NCI-H2196 (cell line): ENCODE results near the gene CCDC57.

ENCODE experiments used
- DNase-seq: peaks from one replicate; lab custom pipeline; 2025; ENCODE audit not compliant: unreplicated experiment; lab: John Stamatoyannopoulos, UW

CCDC57 gene

DNA sequence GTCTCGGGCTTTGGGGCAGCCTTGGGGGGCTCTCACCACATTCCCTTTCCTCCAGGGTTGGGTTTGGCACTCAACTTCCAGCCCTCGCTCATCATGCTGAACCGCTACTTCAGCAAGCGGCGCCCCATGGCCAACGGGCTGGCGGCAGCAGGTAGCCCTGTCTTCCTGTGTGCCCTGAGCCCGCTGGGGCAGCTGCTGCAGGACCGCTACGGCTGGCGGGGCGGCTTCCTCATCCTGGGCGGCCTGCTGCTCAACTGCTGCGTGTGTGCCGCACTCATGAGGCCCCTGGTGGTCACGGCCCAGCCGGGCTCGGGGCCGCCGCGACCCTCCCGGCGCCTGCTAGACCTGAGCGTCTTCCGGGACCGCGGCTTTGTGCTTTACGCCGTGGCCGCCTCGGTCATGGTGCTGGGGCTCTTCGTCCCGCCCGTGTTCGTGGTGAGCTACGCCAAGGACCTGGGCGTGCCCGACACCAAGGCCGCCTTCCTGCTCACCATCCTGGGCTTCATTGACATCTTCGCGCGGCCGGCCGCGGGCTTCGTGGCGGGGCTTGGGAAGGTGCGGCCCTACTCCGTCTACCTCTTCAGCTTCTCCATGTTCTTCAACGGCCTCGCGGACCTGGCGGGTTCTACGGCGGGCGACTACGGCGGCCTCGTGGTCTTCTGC is 24.6 kb upstream of the CCDC57 start:
- no peak for DNase-seq

DNA sequence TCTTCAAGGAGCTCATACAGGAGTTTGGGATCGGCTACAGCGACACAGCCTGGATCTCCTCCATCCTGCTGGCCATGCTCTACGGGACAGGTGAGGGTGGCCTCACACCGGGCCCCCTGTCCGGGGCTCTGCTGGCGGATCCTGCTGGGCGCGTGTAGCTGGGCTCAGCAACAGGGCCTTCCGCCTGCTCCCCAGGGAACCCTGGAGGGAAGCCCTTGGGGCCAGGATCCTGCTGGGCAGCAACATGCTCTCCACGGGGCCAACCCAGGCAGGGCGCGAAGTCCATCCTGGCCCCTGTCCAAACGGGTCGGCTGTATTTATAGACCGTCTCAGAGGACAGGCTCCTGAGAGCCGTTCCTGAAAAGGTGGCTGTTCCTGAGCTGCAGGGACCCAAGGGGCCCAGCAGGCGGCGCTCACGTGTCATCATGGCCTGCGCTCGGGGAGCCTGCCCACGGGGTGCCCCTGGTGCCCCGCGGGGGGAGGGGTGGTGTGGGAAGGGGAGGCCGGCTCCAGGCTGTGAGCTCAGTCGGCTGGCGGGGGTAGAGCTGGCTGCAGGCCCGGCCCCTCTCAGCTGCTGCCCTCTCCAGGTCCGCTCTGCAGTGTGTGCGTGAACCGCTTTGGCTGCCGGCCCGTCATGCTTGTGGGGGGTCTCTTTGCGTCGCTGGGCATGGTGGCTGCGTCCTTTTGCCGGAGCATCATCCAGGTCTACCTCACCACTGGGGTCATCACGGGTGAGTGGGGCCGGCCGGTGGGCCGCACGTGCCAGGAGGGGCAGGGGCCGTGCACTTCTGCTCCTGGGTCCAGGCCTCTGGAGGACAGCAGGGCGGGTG is 23.7 kb upstream of the CCDC57 start:
- DNase-seq, result peak; percentile 94

DNA sequence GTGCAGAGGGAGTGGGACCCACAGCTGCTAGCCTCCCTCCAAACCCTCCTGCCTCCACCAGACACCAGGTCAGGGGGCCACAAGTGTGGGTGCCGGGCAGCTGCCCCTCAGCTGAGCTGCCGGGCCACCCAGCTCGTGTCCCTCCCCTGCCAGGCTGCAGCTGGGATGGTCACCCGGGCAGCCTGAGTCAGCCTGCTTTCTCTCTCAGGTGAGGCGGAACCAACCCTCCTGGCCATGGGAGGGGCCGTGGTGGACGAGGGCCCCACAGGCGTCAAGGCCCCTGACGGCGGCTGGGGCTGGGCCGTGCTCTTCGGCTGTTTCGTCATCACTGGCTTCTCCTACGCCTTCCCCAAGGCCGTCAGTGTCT is 23.1 kb upstream of the CCDC57 start:
- no peak for DNase-seq

DNA sequence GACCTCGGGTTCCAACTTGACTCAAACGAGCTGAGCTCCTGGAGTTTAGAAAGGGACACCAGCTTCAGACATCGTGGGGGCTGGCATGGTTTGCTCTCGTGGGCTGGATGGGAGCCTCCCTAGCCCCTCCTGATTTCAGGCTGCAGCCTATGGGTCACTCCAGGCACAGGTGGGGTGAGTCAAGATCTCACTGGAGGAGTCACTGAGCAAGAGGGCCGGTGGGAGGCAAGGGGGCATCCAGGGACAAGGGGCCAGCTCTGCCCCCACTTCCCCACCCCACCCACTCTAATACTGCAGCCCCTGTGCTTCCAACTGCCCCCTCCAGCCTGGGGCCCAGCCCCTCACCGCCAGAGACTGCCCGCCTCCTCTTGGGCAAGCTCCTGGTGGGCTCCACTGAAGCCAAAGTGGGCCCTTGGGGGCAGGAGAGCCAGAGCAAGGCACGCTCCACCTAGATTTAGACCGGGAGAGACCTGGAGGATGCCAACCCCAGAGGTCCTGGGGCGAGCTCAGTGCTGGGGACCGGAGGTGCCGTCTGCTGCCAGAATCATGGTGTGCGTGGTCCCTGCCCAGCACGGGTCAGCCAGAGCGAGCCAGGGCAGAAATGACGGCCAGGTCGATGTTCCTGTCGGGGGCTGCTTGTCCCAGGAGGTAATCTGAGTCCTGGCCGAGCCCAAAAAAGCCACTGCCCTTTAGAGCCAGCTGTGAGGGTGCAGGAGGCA is 22.6 kb upstream of the CCDC57 start:
- DNase-seq, result no peak

DNA sequence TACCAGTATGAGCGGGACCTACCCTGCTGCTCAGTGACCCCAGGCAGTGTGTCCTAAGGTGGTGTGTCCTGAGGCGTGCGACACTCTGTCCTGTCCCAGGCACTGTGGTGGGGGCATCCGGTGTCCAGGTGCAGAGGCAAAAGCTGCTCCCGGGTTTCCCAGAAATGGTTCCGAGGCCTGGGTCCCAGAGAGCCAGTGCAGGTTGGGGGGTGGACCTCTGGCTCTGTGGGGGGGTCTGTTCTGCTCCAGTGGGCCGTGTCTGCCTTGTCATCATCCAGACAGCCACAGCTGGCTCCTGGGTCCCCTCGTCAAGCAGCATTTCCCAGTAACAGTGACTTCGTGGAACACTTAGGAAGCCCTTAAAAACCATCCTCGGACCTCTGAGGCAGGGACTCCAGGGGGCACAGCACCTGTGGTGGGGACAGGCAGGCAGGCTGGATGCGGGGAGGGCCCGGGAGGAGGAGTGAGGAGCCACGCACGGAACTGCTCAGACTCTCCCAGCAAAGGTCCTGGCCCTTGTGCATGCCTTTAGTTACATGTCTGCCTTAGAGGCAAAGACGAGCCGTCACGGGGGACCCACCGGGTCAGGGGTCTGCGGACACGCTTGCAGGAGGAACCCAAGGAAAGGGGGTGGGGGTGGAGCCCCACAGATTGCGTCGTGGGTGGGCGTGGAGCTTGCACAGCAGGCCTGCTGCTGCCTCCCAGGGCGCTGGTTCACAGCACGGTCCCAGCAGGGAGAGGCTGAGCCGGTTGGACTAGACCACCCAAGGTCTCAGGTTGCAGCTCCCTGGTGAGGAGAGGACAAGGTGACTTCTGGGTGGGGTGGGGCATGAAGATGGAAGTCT is 21.8 kb upstream of the CCDC57 start:
- DNase-seq, result no peak

DNA sequence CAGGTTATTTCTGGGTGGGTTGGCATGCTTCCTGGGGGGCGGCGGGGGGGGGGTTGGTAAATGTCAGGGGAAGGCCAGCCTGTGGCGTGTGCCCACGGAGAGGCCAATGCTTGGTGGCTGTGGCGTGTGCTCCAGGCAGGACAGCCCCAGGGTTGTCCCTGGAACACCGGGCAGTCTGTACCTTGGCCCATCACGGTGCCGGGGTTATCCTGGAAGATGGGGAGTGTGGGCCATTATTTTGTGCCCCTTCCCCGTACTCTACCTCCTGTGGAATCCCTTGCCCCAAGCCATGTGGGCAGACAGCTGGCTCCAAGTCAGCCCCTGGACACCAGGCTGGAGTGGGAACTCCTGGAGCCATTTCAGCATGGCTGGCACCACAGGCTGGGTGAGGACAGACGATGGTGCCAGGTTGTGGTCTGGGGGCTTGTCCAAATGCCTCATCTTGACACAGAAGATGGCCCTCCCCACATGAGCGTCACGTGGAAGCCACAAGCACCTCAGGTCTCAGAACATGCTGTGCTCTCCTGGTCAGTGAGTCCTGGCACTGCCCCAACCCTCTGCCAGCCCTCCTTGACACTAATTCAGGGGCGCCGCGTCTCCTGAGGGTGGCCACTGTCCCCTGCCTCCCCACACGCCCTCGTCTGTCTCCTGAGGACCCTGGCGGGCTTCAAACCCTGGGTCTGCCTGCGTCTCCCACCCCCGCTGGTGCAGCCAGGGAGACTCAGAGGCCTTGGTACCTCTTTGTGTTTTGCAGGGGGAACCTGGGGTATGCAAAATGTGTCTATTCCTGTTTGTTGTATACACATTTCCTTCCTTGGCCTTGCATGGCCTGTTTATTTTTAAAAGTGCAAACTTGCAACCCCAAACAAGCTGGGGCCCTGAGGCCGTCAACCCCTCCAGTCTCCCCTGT is 20.5 kb upstream of the CCDC57 start:
- DNase-seq, result no peak

DNA sequence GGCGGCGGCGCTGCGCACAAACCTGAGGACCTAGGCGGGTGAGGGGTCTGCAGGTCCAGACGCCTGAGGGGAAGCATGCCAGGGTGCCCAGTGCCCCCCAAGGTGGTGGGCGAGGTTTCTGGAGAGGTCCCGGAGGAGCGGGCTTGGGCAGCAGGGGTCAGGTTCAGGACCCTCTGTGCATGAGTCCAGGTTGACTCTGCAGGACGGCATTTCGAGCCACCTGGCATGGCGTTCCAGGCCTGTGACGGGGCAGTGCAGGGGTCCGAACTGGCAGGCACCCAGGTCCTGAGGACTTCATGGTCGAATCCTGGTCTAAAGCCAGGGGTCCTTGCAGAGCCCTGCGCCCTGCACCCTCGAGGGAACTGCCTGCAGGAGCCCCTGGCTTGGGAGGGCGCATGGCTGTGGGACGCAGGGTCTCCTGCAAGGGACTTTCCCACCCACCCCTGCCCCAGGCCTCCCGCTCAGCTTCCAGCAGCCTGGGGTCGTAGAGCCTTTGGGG is 19.7 kb upstream of the CCDC57 start:
- no peak for DNase-seq

DNA sequence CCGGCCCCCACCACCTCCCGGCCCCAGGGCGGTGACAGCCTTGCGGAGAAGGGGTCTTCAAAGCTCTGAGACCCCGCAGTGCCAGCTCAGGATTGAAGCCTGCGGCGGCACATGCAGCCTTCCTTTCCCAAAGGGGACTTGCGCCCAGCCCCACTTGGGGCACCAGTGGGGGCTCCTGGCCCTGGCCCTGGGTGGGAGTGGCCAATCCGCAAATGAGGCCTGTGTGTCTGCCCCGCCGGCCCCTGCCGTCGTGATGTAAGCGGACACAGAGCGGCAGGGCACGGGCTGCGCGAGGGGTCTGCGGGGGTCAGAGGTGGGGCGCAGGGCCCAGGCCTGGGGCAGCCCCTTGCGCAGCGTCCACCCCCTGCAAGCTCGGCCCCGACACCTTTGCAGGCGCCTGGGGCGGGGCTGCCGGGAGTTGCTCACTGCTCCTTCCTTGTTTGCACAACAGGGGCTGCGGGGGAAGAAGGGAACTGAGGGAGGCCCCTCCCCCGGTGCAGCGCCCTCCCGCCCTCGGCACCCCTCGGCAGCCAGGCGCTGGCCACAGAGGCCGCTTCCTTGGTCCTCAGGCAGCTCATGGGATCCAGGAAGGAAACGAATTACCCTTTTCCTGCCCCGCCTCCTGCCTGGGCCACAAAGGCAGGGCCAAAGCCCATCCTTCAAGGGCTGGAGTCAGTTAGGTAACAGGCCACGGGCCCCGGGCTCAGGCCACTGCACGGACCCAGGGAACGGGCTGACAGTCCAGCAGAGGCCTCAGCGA is 19.1 kb upstream of the CCDC57 start:
- DNase-seq, result no peak

DNA sequence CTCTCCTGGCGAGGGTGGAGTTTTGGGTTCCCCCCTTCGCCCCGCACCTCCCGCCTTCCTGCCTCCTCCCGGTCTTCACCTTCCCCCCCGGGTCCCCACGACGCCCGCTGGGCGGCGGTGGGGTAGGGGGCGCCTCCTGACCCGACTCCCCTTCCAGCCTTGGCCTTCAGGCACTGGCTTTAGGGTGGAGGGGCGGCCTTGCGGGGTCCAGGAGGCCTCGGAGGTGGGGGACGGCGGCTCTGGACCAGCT is 18.6 kb upstream of the CCDC57 start:
- no peak for DNase-seq

DNA sequence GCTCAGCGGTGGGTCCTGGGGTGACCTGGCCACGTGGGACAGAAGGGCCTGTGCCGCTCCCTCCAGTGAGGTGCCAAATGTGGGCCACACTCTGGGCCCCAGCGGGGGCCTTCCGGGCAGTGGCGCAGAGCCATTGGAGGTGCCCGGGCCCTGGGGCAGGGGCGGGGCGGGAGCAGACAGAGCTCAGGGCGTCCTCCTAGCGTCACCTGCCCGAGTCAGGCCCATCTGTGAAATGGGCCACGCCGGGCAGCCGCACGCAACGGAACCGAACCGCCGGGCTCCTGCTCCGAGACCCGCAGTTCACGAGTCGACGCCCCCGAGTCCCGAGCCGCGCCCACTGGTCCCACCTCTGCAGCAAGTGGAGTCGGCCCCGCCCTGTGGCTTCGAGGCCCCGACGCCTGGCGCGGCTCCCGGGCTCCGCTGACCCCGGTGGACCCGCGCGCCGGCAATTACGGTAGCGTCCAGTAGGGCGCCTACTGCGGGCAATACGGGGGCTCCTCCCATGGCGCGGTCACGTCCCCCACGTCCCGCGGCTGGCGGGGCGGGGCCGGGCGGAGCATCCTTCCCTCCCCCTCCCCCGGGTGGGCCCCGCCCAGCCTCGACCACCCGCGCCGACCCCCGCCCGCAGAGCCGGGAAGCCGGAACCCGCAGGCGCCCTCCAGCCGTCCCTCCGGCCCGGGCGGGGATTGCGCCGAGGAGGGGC is 18.1 kb upstream of the CCDC57 start:
- DNase-seq, result no peak

DNA sequence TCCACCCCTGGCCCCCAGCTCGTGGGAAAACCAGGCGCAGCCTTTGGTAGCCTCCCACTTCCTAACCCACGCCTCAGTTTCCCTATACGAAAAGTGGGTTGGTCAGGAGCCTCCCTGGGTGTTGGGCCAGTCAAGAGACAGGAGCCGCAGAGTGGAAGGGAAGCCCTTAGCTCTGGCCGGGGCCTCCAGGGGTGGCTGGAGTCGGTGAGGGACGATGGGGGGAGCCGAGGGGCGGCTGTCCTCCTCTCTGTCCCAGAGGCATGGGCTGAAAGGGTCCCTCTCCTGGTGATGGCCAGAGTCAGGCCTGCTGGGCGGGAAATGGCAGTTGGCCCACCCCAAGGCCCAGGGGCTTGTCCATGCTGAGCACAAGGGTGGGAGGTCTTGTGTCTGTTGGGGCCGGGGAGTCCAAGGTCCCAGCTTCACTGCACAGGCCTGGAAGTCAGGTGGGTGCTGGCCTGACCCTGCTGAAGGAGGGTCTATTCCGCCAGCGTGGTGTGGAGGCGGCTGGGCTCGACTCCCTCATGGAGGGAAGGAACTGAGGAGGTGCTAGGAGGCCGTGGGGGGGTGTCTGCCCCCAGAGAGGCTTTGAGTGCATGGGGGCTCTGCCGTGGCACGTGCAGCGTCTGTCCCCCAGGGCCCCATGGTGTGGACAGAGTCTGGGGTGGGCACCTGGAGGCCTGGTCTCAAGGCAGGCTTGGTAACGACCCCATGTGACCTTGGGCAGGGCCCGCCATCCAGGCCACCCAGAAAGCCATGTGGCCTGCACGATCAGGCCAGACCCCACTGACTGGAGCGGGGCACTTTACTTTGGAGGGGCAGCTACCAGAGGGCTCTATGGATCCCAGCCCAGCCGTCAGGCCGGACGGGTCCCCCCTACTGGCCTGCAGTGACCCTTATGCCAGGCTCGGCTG is 17.3 kb upstream of the CCDC57 start:
- DNase-seq, result no peak

DNA sequence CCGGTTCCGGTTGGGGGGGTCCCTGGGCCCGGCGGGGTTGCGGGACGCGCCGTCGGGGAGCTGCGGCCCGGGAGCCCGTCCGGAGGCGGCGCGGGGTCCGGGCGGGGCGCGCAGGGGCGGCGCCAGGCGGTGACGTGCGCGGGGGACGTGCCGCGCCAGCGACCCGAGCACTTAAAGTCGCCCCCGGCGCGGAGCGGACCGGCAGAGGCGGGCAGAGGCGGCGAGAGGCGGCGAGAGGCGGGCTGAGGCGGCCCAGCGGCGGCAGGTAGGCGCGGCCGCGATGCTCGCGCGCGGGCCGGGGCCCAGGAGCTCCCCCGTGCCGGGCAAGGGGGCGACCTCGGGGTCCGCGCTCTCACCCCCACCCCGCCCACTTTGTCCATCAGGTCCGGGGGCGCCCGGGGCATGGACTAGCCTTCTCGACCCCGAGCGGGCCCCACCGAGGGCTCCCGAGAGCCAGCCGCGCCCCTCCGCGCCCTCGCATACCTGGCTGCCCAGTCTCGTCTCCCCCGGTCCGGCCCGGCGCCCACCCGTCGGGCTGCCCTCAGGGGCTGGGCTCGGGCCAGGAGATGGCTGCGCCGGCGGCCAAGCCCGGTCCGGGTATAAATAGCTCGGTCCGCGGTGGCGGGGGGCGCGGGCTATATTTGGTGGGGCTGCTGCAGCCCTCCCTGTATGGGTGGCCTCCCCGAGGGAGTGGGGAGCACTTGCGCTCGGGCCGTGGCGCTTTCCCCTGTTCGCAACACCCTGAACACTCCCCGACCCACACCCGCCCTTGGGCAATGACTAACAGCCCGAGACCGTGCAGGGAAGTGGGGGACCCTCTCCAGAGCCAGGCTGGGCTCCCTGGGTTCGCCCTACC is 16.4 kb upstream of the CCDC57 start, which contains the start of gene SLC16A3:
TSS of gene SLC16A3 (plus strand) at position 201 of the 856 bp plus-strand sequence. CDS start 6,967 bp downstream, outside the sequence.
- DNase-seq, result peak; percentile 44

DNA sequence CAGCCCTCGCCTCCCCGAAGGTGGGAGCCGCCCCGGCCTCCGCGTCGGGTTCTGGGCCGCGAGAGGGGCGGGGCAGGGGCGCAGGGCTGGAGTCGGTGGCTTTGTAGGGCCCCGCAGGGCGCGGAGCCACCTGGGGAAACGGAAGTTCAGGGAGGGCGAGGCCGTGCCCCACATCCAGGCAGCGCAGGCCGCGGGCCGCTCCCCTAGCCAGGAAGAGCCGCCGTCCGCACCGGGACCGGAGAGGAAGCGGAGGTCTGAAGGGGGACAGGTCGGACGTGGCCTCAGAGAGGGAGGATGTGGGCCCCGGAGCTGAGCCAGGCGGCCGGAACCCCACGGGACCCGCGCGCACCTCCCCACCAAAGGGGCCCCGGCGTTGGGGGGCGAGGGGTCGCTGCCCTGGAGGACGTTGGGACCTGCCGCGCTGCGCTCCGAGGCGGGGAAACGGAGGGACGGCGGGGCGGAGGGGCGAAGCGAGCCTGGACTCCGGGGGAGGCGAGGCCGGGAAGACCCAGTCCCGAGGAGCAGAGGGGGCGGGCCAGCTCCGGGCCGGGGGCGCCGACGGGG is 15.7 kb upstream of the CCDC57 start:
- DNase-seq, result no peak

DNA sequence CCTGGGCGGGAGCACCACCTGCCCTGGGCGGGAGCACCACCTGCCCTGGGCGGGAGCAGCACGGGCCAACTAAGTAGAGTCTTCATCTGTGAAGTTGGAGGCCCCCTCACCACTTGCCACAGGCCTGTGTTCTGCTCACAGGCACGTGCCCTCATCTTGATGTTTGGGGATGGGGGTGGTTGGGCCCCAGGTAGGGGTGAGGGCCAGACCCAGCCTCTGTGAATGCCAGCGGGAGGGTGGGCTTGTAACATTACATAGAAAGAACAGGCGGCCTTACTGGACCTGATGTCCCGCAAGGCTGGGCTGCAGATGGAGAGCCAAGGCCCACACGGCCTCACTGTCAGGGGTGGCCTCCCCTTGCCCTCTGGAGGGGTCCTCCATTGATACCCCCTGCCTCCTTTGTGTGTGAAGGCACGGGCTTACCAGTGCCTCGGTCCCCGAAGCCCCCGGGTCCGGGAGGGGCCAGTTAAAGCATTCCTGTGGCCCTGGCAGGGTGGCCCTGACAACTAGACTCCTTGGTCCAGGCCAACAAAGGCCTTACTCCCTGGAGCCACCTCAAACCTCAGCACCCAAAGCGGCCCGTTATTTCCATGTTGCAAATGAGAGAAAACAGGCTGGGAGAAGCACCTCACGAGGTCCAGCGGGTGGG is 15.1 kb upstream of the CCDC57 start:
- DNase-seq, result no peak

DNA sequence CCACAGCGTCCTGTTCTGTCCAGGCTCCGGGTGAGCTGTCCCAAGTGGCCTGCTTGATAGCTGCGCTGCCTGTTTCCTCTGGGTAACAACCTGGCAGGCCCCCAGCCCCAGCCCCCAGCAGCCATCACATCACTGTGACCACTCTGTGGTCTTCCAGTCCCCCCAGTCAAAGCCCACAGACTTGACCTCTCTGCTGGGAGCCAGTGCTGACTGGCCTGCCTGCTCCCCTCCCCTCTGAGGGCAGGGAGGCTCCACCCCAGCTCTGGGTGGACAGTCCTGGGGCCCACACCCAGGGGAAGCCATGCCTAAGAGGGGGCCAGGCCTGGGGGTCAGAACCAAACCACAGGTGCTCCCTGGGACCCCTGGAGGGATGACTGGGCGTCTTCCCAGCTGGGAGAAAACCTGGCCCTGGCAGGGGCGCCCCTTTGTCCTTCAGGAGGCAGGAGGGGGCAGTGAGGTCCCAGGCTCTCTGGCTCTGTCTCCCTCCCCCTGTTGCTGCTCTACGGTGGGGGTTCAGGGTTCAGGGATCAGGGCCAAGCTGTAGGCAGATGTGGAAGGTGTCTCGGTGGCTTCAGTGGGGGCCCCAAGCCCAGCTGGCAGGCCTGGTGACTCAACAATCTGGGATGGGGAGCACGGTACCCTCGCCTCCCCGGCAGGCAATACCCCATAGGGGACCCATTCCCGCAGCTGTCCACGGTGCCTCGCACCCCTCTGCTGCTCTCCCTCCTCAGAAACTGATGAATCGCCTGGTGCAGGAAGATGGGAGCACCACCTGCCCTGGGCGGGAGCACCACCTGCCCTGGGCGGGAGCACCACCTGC is 14.4 kb upstream of the CCDC57 start:
- DNase-seq, result no peak
